GM12801 (cell line): Measurements from ENCODE around the gene ABL1.

ENCODE experiments used
- TF ChIP-seq, protein P1 (sequence below): IDR thresholded peaks from one replicate; pipeline ENCODE4 v1.5.1; 2011; ENCODE audit warnings: control low read depth; ENCODE audit not compliant: insufficient read length; ENCODE audit errors: extremely low read depth

The ABL1 gene

DNA sequence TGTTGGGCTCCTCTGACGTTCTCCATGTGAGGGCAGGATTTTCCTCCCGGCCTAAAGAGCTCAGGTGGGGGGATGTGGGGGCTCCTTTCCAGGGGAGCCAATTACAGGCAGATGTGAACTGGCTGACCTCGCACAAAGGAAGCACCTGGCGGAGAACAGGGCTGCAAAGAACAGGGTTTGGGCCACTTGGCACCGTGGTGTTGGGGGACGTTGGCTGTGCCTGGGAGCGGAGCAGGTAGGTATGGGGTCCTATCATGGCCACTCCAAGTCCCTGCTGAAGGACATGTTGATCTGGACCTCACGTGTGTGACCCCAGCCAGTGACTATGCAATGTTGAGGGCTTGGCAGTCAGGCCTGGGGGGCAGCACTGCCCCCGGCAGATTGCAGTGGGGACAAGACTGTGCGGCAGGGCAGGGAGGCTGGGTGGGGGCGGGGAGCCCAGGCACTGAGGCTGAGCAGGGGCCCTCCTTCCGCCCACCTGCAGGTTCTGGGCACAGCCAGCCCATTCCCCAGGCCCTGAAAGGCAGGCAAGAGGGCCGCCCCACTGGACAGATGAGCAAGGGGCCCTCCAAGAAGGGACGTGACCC lies 84.6 kb downstream of the ABL1 start:
- TF ChIP-seq, protein P1, sequence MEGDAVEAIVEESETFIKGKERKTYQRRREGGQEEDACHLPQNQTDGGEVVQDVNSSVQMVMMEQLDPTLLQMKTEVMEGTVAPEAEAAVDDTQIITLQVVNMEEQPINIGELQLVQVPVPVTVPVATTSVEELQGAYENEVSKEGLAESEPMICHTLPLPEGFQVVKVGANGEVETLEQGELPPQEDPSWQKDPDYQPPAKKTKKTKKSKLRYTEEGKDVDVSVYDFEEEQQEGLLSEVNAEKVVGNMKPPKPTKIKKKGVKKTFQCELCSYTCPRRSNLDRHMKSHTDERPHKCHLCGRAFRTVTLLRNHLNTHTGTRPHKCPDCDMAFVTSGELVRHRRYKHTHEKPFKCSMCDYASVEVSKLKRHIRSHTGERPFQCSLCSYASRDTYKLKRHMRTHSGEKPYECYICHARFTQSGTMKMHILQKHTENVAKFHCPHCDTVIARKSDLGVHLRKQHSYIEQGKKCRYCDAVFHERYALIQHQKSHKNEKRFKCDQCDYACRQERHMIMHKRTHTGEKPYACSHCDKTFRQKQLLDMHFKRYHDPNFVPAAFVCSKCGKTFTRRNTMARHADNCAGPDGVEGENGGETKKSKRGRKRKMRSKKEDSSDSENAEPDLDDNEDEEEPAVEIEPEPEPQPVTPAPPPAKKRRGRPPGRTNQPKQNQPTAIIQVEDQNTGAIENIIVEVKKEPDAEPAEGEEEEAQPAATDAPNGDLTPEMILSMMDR = no peak

DNA sequence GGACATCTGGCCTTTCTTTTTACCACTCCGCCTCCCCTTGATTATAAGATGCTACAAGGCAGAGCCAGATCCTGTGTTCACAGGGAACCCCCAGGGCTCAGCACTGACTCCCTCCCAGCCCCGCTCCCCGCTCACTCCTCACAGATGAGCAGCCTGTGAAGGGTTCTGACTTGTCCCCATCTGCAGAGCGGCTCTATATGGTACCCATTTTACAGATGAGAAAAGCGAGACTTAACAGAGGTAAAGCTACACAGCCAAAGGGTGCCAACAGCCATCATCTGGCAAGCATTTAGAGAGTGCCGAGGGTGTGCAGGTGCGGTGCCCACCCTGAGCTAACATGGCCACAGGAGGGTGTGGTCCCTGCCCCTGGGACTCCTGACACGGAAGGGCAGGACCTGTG lies 85.2 kb downstream of the ABL1 start:
- TF ChIP-seq, protein P1 = no peak

DNA sequence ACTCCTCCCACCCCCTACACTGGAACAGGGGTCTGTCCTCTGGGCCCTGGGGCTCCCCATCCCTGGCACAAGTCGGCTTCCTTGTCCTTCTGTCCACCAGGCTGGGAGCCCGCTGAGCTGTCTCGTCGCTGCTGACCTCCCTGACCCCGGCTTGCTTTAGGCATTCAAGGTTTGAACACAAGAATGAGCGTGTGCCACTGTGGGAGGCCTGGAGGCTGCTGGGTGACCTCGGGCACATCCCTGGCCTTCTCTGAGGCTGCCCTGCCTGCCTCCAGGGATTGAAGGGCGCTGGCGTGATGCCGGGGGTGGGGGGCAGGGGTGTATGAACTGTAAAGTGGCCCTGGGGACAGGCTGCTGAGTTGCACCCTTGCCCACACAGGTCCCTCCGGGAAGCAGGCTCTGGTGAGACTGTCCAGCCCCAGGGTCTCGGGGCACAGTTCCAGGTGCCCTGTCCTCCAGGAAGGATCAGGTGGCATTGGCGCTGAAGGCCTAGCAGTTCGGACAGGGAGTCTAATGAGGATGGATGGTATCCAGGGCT lies 85.8 kb downstream of the ABL1 start:
- TF ChIP-seq, protein P1 = no peak

DNA sequence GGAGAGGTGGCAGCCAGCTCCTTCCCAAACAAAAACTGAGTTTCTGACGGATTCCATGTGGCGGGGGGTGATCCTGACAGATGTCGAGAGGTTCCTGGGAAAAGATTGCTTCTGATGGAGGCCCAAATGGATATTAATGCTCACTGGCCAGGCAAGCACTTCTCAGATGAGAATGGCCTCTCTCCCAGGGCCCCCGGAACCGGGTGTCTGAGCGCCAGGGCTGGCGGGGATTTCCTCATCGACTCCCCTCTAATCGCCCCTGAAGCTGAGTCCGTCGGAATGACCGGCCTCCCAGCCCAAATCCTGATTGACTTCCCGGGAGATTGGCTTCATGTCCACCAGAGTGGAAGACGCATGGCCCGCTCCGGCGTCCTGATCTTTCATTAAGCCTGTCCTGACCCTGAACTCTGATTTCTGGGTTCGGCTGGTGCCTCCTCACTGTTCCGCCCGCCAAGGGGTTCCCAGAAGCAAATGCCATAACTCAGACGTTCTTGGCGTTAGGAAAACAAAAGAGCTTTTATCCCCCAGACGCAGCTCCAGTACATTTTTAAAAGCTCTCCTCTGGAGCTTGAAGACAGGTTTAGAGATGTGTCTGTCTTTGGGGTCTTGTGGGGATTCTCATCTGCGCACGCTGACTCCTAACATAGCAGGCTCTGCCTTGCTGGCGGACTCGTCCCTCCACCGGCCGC lies 86.4 kb downstream of the ABL1 start:
- TF ChIP-seq, protein P1 = no peak

DNA sequence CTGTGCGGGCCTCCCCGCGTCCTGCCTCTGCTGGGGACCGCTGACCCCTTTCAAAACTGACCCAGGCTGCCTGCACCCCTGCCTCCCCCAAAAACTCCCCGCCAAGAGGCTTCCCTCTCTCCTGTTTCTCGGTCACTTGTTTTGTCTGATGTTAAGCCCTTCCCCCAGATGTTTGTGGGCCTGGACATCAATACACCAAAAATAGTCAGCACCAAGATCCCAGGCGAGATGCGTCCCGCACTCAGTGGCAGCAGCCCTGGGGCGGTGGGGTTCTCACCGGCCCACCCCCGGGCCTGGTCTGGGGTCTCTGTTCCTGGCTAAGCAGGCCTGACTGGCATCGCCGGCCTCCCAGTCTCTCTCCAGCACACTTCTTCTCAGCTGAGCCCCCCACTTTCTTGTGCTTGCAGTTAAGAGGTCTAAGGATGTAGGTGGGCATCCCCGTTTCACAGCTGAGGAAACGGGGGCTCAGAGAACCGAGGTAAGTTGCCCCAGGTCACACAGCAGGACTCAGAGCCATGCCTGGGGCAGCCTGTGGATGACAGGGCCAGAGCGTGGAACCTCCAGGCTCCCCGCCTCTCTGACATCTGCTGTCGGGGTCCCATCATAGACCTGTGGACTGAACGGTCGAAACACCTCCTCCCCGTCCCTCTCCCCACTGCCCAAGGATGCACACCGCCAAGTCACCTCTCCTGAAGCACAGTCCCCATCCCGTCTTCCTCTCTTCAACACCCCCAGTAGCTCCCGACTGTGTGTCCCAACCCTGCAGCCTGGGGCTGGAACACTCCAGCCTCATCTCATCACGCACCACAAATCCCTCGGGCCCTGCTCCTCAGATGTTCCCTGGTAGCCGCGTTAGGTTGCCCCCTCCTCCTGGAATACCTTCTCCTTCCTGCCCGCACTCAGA lies 87.2 kb downstream of the ABL1 start:
- TF ChIP-seq, protein P1 = no peak

DNA sequence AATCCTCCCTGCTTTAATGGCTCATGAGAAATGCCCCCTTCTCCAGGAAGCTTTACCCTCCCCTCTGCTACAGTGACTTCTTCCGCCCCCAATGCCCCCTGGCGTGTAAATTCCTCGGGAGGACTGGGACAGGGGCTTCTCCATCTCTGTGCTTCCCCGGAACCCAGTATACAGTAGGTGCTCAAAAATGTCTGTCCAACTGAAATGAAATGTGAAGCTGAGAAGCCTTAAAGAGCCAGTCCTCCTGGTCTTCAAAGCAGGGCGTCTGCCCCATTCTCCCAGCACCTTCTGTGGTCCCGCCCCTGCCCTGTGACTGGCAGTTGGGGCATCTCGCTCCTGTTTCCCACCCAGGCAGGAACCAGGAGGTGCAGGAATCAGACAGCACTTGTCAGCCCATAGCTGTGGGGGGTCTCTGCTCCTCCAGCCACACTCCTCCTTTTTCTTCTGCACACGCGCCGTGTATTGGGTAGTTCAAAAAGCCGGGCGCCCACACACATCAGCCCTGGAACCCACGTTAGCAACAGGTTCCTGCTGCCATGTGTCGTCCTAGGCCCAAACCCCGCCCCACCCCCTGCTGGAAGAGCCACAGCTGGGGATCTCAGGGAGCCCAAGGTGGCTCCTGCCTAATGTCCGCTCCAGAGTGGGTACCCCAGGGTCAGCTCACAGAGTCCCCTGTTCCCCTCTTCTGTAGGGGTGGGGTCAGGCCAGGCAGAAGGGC lies 88.0 kb downstream of the ABL1 start:
- TF ChIP-seq, protein P1 = no peak
